ENCODE measurements around the gene C2CD3.

- no peak for TF ChIP-seq POLR2AphosphoS5 (IDR thresholded peaks at IDR 0.05; ENCODE audit: insufficient read depth in 1 of 2, low read depth in 1 of 2)
- TF ChIP-seq, protein P1, sequence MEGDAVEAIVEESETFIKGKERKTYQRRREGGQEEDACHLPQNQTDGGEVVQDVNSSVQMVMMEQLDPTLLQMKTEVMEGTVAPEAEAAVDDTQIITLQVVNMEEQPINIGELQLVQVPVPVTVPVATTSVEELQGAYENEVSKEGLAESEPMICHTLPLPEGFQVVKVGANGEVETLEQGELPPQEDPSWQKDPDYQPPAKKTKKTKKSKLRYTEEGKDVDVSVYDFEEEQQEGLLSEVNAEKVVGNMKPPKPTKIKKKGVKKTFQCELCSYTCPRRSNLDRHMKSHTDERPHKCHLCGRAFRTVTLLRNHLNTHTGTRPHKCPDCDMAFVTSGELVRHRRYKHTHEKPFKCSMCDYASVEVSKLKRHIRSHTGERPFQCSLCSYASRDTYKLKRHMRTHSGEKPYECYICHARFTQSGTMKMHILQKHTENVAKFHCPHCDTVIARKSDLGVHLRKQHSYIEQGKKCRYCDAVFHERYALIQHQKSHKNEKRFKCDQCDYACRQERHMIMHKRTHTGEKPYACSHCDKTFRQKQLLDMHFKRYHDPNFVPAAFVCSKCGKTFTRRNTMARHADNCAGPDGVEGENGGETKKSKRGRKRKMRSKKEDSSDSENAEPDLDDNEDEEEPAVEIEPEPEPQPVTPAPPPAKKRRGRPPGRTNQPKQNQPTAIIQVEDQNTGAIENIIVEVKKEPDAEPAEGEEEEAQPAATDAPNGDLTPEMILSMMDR (IDR thresholded peaks at IDR 0.05) = no peak
These were observed 133.5 kb downstream of the C2CD3 start for GRCh38 chr11:74037309-74037708.
